ENCODE measurements around the gene TRIL.
A peak's percentile ranks its signal among the peaks of the same experiment; 100 is the strongest.

TRIL gene

DNA sequence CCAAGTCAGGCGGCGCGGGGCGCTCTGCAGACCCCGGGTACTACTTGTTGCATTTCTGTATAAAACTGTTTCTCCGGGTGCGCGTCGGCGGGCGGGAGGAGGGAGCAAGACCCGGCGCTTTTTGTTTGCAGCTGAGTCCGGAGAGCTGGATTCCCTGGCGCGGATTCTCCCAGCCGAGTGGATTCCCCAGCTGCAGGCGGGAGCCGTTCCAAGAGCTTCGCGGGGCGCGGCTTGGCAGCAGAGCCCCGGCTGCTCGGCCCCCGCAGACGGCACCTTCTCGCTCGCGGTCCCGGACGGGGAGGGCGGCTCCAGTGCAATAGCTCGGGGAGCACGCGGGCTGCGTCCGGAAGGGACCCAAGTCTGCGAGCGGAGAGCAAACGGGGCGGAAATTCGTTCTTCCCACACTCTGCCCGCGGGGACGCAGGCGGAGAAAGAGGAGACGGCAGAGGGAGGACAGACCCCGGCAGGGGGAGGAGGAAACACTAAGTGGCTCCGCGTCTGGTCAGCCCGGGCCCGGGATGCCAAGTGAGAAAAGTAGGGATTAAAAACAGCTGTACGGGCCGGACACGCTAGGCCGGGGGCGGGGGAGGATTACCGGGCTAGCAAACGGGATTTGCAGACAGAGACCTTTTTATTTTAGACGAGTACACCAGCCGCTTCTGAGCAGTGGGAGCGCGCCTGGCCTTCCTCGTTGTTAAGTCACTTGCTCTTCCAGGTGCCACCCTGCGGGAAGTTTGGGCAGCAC lies at the start of gene TRIL:
TSS of gene TRIL (minus strand) at position 96 of the 745 bp plus-strand sequence. CDS start 284 bp downstream, outside the sequence.
- DNase-seq, result peak; percentile 30 to 80

DNA sequence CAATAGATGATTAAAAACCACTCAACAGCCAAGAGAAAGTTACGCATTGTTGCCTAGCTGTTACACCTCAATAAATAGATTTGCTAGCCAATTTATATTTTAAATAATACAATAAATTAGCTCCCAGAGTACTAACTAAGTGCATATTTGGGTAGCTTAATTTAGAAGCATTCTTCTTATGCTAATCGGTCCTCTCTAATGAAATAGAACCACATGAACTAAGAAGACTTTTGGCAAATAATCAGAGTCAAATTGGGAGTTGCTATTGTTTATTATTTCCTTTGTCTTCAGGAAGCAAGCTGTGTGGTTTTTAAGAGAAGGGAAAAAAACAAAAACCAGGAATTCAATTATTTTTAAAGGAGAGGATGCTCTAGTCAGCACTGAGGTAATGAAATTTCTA lies 49.0 kb upstream of the TRIL start:
- peak in 1 of 2 donors; percentile 36 for DNase-seq

- no peak for DNase-seq
Measured at GRCh38 chr7:29005829-29006228, 47.7 kb upstream of the TRIL start.

DNA sequence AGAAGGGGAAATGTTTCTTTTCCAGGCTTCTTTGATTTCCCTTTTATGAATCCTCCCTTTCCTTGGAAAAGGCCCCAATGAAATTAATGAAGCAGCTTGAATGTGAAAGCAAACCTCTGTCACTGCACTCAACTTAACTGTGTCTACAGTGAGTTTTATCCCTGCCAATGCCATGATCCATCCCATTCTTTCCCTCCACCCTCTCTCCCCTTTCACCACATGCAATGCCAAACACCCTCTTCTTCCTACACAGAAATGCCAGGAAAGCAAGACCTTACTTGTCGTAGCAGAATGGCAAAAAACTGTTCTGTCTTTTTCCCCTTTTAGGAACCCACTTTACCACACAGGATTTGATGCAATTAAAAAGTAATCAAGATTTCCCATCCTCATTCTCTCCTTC lies 47.3 kb upstream of the TRIL start:
- no peak for DNase-seq

DNA sequence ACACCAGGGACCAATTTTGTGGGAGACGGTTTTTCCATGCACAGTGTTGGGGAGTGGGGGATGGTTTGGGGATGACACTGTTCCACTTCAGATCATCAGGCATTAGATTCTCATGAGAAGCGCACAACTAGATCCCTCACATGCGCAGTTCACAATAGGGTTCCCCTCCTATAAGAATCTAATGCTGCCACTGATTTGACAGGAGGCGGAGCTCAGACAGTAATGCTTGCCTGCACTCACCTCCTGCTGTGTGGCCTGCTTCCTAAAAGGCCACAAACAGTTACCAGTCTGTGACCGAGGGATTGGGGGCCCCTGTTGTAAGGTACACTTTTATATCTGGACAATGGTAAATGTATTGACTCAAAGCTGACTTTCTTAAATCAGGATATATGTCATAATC lies 45.6 kb upstream of the TRIL start:
- DNase-seq, result no peak

GRCh38 chr7:29000717-29001076 lies 42.6 kb upstream of the TRIL start:
- DNase-seq, result no peak

- no peak for DNase-seq
Measured at GRCh38 chr7:28999895-29000716, 42.0 kb upstream of the TRIL start.

- no peak for DNase-seq
Measured at GRCh38 chr7:28999427-28999826, 41.3 kb upstream of the TRIL start.

DNA sequence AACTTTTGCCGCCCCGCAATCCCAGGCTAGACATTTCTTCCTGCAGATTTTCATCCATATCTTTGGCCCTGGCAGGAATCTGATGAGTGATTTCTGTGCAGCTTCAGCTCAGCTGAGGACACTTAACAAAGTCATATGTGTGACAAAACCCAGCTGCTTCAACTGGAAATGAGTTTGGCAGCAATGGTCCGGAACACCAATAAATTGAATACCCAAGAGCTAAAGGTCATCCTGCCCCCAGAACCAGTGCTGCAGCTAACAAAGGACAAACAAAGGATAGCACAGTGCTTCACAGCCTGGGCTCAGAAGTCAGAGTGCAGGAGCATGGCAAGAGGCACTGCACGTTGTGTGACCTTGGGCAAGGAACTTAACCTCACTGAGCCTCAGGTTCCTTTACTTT lies 40.0 kb upstream of the TRIL start:
- DNase-seq, result no peak

DNA sequence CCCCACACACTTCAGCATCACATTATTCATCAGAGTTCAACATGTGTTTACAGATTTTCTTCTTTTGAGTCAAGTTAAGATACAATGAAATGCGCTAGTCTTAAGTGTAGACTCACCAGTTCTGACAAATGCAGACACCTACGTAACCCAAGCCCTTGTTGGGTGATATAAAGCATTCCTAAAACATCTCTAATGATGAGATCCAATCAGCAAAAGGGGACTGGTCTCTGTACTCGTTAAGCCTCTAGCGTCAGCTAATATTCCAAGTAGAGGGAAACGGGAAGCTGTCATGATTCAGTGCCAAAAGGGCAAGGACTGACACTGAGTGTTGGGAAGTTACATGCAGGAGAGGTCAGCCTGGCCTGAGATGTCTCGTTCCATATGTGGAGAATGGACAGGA lies 38.7 kb upstream of the TRIL start:
- DNase-seq, result no peak

- no peak for DNase-seq
Measured at GRCh38 chr7:28993371-28993770, 35.2 kb upstream of the TRIL start.

- DNase-seq, result no peak
Measured at GRCh38 chr7:28992798-28993197, 34.7 kb upstream of the TRIL start.

DNA sequence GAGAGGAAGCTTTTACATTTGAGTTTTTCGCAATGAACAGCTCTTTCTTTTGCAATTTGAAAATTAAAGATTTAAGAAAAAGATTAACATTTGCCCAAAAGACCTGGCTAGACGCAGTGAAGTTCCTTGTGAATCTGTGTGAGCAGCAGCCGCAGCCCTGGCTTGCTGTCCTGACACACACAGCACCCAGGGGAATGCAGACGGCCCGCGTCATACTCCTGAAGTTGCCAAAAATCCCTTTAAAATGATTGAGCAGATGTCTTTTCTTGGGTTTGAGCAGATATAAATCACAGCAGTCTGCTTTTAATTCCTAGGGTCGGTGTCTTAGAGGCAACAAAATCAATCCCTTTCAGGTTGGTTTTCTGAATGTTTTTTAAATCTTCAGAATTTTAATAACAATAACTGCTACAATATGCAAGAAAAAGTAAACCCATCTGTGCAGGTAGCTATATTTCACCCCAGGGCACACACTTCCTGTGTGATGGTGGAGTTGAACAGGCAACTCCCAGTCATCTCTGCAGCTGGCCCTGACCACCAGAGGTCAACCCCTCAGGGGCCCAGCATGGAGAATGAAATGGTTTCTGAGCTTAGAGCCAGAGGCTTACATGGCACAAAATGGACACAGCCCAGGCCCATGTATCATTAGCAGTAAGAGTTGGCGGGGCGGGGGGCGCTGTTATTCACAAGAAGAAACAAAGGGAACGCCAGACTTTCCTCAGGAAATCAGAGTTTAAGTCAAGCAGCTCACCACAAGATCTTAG lies 32.2 kb upstream of the TRIL start:
- no peak for DNase-seq

GRCh38 chr7:28989211-28989980 lies 31.3 kb upstream of the TRIL start:
- DNase-seq, result no peak

DNA sequence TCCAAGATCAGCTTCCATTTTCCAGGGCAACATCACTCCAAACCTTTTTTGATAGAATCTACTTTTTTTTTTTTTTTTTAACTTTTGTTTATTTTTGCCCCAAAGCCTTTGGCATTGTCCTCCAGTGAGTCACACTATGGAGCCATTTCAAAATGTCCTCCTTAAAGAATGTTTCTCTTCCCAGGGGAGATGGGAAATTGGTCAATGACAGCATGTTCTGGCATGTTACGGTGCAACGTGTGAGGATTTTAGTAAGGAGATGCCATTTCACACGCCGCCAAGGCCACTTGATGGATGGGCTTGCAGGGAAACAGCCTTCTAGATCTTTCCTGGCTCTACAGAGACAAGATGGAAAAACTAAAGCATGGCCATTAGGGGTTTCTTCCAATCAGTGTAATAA lies 30.7 kb upstream of the TRIL start:
- DNase-seq, result no peak

GRCh38 chr7:28988091-28988490 lies 30.0 kb upstream of the TRIL start:
- no peak for DNase-seq

- peak in 1 of 2 donors; percentile 18 for DNase-seq
Measured at GRCh38 chr7:28986765-28987110, 28.6 kb upstream of the TRIL start.

GRCh38 chr7:28986028-28986764 lies 28.1 kb upstream of the TRIL start:
- no peak for DNase-seq

DNA sequence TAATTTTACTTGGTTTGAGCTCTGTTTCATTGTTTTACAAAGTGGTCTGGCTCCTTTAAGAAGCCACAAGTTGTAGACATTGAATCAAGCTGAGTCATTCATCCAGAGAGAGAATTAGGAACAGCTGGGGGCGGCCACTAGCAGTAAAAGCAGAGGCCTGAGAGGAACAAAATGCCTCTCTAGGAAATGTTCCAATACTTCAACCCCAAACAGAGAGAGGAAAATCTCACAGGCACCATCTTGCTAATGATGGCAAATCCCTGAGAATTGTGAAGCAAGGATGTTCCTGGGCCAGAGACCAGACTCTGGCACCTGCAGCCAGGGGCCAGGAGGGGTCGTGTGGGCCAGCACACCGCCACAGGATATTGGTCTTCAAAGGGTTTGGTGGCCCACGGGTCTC lies 26.5 kb upstream of the TRIL start:
- peak in 1 of 2 donors; percentile 35 for DNase-seq

GRCh38 chr7:28984217-28984616 lies 26.1 kb upstream of the TRIL start:
- DNase-seq, result no peak

GRCh38 chr7:28983396-28984190 lies 25.5 kb upstream of the TRIL start:
- no peak for DNase-seq

All from hippocampal formation (tissue), 2 donors.